ENCODE measurements around the gene TRO. TPM values are rescaled to one million over a fixed set of nuclear protein-coding genes. Genes with fewer than 3 reads are reported as not detected.

TRO gene, protein sequence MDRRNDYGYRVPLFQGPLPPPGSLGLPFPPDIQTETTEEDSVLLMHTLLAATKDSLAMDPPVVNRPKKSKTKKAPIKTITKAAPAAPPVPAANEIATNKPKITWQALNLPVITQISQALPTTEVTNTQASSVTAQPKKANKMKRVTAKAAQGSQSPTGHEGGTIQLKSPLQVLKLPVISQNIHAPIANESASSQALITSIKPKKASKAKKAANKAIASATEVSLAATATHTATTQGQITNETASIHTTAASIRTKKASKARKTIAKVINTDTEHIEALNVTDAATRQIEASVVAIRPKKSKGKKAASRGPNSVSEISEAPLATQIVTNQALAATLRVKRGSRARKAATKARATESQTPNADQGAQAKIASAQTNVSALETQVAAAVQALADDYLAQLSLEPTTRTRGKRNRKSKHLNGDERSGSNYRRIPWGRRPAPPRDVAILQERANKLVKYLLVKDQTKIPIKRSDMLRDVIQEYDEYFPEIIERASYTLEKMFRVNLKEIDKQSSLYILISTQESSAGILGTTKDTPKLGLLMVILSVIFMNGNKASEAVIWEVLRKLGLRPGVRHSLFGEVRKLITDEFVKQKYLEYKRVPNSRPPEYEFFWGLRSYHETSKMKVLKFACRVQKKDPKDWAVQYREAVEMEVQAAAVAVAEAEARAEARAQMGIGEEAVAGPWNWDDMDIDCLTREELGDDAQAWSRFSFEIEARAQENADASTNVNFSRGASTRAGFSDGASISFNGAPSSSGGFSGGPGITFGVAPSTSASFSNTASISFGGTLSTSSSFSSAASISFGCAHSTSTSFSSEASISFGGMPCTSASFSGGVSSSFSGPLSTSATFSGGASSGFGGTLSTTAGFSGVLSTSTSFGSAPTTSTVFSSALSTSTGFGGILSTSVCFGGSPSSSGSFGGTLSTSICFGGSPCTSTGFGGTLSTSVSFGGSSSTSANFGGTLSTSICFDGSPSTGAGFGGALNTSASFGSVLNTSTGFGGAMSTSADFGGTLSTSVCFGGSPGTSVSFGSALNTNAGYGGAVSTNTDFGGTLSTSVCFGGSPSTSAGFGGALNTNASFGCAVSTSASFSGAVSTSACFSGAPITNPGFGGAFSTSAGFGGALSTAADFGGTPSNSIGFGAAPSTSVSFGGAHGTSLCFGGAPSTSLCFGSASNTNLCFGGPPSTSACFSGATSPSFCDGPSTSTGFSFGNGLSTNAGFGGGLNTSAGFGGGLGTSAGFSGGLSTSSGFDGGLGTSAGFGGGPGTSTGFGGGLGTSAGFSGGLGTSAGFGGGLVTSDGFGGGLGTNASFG (N-terminal part only)
- total RNA-seq, result 56.3 TPM
- polyA plus RNA-seq, result 7.2 TPM

DNA sequence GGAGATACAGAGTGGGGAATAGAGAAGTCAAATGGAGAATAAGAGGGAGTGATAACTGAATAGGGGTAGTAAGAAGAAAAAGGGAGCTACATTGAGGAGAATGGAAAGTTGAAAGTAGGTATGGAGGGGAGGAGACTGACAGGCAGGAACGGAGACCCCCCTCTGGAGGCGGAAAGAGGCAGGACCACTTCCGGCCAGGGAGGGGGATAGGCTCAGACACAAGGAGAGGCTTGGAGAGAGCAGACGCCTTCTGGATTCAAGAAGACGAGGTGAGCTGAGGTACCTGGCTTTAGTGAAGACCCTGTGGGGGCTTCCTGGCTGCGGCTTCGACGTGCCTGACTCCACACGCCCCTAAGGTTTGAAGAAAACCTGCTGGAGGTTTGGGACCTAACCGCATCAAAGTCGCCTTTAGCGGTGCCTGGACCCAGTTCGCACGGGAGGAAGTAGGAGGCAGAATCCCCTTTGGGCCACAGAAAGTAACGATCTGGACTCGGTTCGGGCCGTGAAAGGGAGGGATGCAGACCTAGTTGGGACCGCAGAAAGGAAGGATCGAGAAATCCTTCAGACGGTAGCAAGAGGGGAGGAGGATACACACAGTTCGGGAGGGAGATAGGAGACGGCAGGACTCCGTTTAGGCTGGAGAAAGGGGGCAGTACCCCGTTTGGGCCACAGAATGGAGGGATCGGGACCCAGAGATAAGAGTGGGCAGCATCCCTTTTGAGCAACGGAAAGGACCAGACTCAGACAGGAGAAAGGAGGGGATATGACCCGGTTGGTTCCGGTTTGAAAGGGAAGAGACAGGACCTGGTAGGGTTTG lies at the start of gene TRO:
TSS of gene TRO (plus strand) at position 215 of the 817 bp plus-strand sequence. CDS start 1,423 bp downstream, outside the sequence.
- Histone ChIP-seq H3K36me3 (ENCODE audit: insufficient read depth) (no peaks in the 10 kb centered on the region), H3K4me3 (ENCODE audit: low read depth, low read length) (peak within 1 kb of the TSS; percentile 56), H3K4me1 (ENCODE audit: insufficient read depth) (no peaks in the 10 kb centered on the region), H3K27ac (ENCODE audit: low read depth) (peak within 1 kb of the TSS; percentile 2)
- no peak for DNase-seq (ENCODE audit: extremely low spot score)
- WGBS, result under 1% methylated on average over 29 of the region's 29 CpGs

DNA sequence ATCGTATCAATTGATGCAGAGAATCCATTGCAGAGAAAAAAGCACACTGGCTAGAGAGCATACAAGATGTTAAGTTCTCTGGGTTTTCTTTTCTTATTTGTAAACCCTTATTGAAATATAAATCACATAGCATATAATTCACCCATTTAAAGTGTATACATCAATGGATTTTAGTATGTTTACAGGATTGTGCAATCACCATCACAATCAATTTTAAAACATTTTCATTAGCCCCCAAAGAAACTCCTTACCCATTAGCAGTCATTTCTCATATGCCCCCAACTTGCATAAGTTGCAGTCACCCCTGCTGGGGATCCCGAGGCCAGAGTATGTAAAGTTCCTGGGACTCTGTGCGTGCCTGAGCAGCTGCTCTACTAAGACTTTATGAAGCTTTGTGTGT lies 34.9 kb upstream of the TRO start:
- Histone ChIP-seq H3K4me3 (ENCODE audit: low read depth, low read length) (no peak overlapping the region), H3K4me1 (ENCODE audit: insufficient read depth) (no peaks in the 10 kb centered on the region), H3K36me3 (ENCODE audit: insufficient read depth) (no peaks in the 10 kb centered on the region), H3K27ac (ENCODE audit: low read depth) (no peak overlapping the region)
- 67% methylated on average over 3 of the region's 3 CpGs for WGBS
- no peak for DNase-seq (ENCODE audit: extremely low spot score)

DNA sequence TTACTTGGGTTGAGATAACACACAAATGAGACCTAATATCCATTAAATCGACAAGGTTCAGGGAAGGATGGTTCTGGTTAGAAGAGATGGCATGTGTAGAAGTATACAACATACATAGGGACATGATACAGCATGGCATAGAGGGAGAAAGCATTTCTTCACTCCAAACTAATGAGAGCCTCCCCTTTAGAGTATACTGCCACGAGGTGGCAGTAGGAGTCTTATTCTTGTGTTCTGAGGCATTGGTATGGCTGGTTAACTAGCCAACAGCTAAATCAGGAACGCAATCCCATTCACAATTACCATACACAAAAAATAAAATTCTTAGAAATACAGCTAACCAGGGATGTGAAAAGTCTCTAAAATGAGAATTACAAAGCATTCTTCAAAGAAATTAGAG lies 29.1 kb upstream of the TRO start:
- no peak for DNase-seq (ENCODE audit: extremely low spot score)
- 16% methylated on average over 3 of the region's 3 CpGs for WGBS
- Histone ChIP-seq H3K36me3 (ENCODE audit: insufficient read depth) (no peaks in the 10 kb centered on the region), H3K4me1 (ENCODE audit: insufficient read depth) (no peaks in the 10 kb centered on the region), H3K27ac (ENCODE audit: low read depth) (no peak overlapping the region), H3K4me3 (ENCODE audit: low read depth, low read length) (no peak overlapping the region)

DNA sequence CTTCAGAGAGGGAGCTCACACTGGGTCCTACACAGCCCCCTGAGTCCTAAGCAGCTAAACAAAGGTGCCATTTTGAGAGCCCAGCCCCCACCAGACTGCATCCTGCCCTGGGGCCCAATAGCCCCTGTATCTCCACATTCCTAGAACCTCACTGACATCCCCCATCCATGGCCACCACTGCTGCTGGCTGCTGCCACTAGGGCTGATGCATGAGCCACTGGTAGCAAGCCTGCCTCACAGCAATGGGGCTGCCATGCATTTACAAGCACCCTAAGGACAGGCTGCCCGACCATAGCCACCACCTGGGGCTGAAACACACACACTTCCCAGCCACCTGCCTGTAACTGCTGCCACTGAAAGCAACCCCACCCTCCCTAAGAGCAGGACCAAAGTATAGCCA lies 26.5 kb upstream of the TRO start:
- Histone ChIP-seq H3K36me3 (ENCODE audit: insufficient read depth) (no peaks in the 10 kb centered on the region), H3K27ac (ENCODE audit: low read depth) (no peak overlapping the region), H3K4me3 (ENCODE audit: low read depth, low read length) (no peak overlapping the region), H3K4me1 (ENCODE audit: insufficient read depth) (no peaks in the 10 kb centered on the region)
- 67% methylated on average over 1 of the region's 1 CpG for WGBS
- DNase-seq (ENCODE audit: extremely low spot score), result no peak

DNA sequence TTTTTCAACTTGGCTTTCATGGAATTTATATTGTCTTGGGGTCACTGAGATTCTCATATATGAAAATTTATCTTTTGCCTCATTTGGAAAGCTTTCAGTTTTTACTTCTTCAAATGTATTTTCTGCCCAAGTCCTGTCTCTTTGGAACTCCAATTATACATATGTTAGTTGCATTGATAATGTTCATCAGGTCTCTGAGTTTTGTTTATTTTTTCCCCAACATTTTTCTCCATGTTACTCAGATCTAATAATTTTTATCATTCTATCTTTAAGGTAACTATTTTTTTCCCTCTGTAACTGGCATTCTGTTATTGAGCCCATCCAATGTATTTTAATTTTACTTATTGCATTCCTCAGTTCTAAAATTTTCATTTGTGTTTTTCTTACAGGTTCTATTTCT lies 10.7 kb upstream of the TRO start:
- no peak overlapping the region for H3K27ac ChIP-seq (ENCODE audit: low read depth)
- no peaks in the 10 kb centered on the region for H3K4me1 ChIP-seq (ENCODE audit: insufficient read depth)
- DNase-seq (ENCODE audit: extremely low spot score), result no peak
- H3K4me3 ChIP-seq (ENCODE audit: low read depth, low read length), result no peak overlapping the region
- H3K36me3 ChIP-seq (ENCODE audit: insufficient read depth), result no peaks in the 10 kb centered on the region

DNA sequence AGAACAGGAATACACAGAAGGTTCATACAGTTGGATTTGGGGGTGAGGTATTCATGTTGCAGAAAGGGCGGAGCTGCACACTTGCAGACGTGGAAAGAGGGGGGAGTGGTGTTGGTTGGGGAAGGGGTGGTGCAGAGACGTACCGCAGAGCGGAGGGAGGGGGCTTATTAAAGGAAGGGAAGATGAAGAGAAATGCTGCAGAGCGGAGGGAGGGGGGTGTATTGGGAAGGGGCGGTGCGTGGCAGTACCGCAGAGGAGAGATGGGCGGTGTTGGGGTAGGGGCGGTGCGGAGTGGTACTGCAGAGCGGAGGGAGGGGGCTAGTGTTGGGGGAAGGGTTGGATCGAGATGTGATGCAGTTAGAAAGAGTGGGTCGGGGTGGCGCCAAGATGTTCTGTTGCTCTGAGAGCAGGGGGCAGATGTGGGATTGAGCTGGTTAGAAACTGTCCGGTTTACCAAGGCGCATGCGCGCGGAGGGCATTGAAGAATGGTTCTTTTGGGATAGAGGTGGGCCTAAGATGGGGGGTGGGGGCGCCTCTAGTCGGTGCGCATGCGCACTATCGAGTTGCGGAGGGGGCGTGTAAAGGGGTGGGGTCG lies 900 bp downstream of the TRO start:
- no peaks in the 10 kb centered on the region for H3K4me1 ChIP-seq (ENCODE audit: insufficient read depth)
- H3K4me3 ChIP-seq (ENCODE audit: low read depth, low read length), result peak overlapping the region; percentile 56
- WGBS, result 3% methylated on average over 29 of the region's 29 CpGs
- no peaks in the 10 kb centered on the region for H3K36me3 ChIP-seq (ENCODE audit: insufficient read depth)
- H3K27ac ChIP-seq (ENCODE audit: low read depth), result no peak overlapping the region
- peak; percentile 69 for DNase-seq (ENCODE audit: extremely low spot score)

DNA sequence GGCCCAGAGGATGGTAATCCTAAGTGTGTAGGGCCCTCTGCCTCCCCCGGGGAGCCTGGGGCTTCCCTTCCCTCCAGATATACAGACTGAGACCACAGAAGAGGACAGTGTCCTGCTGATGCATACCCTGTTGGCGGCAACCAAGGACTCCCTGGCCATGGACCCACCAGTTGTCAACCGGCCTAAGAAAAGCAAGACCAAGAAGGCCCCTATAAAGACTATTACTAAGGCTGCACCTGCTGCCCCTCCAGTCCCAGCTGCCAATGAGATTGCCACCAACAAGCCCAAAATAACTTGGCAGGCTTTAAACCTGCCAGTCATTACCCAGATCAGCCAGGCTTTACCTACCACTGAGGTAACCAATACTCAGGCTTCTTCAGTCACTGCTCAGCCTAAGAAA lies 1.9 kb downstream of the TRO start:
- H3K36me3 ChIP-seq (ENCODE audit: insufficient read depth), result no peaks in the 10 kb centered on the region
- WGBS, result 90% methylated on average over 3 of the region's 3 CpGs
- H3K4me3 ChIP-seq (ENCODE audit: low read depth, low read length), result no peak overlapping the region
- no peak overlapping the region for H3K27ac ChIP-seq (ENCODE audit: low read depth)
- DNase-seq (ENCODE audit: extremely low spot score), result no peak
- H3K4me1 ChIP-seq (ENCODE audit: insufficient read depth), result no peaks in the 10 kb centered on the region

DNA sequence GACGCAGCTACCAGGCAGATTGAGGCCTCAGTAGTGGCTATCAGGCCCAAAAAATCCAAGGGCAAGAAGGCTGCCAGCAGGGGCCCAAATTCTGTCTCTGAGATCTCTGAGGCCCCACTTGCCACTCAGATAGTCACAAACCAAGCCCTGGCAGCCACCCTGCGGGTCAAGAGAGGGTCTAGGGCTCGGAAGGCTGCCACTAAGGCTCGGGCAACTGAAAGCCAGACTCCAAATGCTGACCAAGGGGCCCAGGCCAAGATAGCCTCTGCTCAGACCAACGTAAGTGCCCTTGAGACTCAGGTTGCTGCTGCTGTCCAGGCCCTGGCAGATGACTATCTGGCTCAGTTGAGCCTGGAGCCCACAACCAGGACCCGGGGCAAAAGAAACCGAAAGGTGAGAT lies 2.8 kb downstream of the TRO start:
- Histone ChIP-seq H3K4me3 (ENCODE audit: low read depth, low read length) (no peak overlapping the region), H3K27ac (ENCODE audit: low read depth) (no peak overlapping the region), H3K4me1 (ENCODE audit: insufficient read depth) (no peaks in the 10 kb centered on the region), H3K36me3 (ENCODE audit: insufficient read depth) (no peaks in the 10 kb centered on the region)
- DNase-seq (ENCODE audit: extremely low spot score), result no peak
- 94% methylated on average over 7 of the region's 7 CpGs for WGBS

DNA sequence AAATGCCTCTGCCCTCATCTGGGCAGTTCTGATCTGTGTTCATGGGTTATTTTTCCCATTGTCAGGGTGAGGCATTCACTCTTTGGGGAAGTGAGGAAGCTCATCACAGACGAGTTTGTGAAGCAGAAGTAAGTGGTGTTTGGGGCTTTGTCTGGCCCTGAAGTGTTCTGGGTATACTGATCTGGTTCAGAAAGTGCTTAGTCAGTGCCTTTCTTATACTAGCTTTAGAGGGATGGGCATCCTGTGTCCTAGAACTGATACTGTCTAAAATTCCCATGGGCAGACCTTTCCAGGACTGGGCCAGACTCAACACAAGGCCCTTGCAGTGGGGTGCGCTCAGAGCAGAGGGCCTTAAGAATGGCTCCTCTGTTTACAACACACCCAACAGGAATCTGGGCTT lies 6.4 kb downstream of the TRO start:
- DNase-seq (ENCODE audit: extremely low spot score), result no peak
- Histone ChIP-seq H3K27ac (ENCODE audit: low read depth) (no peak overlapping the region), H3K4me3 (ENCODE audit: low read depth, low read length) (no peak overlapping the region), H3K36me3 (ENCODE audit: insufficient read depth) (no peaks in the 10 kb centered on the region), H3K4me1 (ENCODE audit: insufficient read depth) (no peaks in the 10 kb centered on the region)
- 82% methylated on average over 2 of the region's 2 CpGs for WGBS

DNA sequence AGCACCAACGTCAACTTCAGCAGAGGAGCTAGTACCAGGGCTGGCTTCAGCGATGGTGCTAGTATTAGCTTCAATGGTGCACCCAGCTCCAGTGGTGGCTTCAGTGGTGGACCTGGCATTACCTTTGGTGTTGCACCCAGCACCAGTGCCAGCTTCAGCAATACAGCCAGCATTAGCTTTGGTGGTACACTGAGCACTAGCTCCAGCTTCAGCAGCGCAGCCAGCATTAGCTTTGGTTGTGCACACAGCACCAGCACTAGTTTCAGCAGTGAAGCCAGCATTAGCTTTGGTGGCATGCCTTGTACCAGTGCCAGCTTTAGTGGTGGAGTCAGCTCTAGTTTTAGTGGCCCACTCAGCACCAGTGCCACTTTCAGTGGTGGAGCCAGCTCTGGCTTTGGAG lies 8.3 kb downstream of the TRO start:
- Histone ChIP-seq H3K4me1 (ENCODE audit: insufficient read depth) (no peaks in the 10 kb centered on the region), H3K27ac (ENCODE audit: low read depth) (no peak overlapping the region), H3K4me3 (ENCODE audit: low read depth, low read length) (no peak overlapping the region), H3K36me3 (ENCODE audit: insufficient read depth) (no peaks in the 10 kb centered on the region)
- 96% methylated on average over 3 of the region's 3 CpGs for whole genome bisulfite sequencing
- no peak for DNase-seq (ENCODE audit: extremely low spot score)

DNA sequence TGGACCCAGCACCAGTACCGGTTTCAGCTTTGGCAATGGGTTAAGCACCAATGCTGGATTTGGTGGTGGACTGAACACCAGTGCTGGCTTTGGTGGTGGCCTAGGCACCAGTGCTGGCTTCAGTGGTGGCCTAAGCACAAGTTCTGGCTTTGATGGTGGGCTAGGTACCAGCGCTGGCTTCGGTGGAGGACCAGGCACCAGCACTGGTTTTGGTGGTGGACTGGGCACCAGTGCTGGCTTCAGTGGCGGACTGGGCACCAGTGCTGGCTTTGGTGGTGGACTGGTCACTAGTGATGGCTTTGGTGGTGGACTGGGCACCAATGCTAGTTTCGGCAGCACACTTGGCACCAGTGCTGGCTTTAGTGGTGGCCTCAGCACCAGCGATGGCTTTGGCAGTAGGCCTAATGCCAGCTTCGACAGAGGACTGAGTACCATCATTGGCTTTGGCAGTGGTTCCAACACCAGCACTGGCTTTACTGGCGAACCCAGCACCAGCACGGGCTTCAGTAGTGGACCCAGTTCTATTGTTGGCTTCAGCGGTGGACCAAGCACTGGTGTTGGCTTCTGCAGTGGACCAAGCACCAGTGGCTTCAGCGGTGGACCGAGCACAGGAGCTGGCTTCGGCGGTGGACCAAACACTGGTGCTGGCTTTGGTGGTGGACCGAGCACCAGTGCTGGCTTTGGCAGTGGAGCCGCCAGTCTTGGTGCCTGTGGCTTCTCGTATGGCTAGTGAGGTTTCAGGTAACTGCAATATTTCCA lies 9.8 kb downstream of the TRO start:
- H3K36me3 ChIP-seq (ENCODE audit: insufficient read depth), result no peaks in the 10 kb centered on the region
- H3K4me1 ChIP-seq (ENCODE audit: insufficient read depth), result no peaks in the 10 kb centered on the region
- WGBS, result 96% methylated on average over 17 of the region's 17 CpGs
- H3K4me3 ChIP-seq (ENCODE audit: low read depth, low read length), result no peak overlapping the region
- no peak for DNase-seq (ENCODE audit: extremely low spot score)
- no peak overlapping the region for H3K27ac ChIP-seq (ENCODE audit: low read depth)

DNA sequence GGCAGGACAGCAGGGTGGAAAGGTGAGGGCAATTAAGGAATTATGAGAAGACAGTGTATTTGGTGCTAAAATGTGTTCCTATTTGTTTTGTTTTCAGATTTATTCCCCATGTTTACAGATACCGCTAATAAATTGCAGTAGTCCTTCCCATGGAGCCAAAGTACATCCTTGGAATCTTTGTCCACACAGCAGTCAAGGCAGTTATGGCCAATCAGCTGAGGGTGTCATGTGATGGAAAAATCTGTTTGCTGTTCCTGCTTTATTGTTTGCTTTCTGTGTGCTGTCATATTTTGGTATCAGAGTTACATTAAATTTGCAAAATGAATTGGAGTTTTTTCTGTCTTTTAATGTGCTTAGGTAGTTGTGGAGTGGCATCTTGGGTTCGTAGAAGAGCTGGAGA lies 10.5 kb downstream of the TRO start:
- 86% methylated on average over 2 of the region's 2 CpGs for WGBS
- H3K27ac ChIP-seq (ENCODE audit: low read depth), result no peak overlapping the region
- no peak overlapping the region for H3K4me3 ChIP-seq (ENCODE audit: low read depth, low read length)
- DNase-seq (ENCODE audit: extremely low spot score), result no peak
- H3K36me3 ChIP-seq (ENCODE audit: insufficient read depth), result no peaks in the 10 kb centered on the region
- no peaks in the 10 kb centered on the region for H3K4me1 ChIP-seq (ENCODE audit: insufficient read depth)
